Muscle layer of colon (tissue), 2 donors: ENCODE data around the gene SLC66A1.
"Not testable (repeated sequence)": the region's sequence is repeated elsewhere in the genome, so short reads cannot be mapped to it uniquely, and the experiment has no call there.

Experiments
- H3K27ac ChIP-seq: one replicate; pipeline ENCODE4 v1.7.0; 2013; ENCODE audit warnings: low read depth, mild to moderate bottlenecking, low read length, moderate library complexity
- H3K27me3 ChIP-seq, 2 donors: one replicate each; pipeline ENCODE4 v1.7.0; 2013; ENCODE audit warnings: low read length in 2 of 2, mild to moderate bottlenecking in 2 of 2; ENCODE audit not compliant: insufficient read depth in 2 of 2, control insufficient read depth in 1 of 2
- H3K36me3 ChIP-seq: one replicate; pipeline ENCODE4 v1.7.0; 2013; ENCODE audit warnings: mild to moderate bottlenecking, low read length; ENCODE audit not compliant: insufficient read depth
- H3K4me1 ChIP-seq: one replicate; pipeline ENCODE4 v1.7.0; 2013; ENCODE audit warnings: mild to moderate bottlenecking, low read length; ENCODE audit not compliant: insufficient read depth
- H3K4me3 ChIP-seq, 2 donors: one replicate each; pipeline ENCODE4 v1.7.0; 2013; ENCODE audit warnings: low read length in 2 of 2, low read depth in 1 of 2, mild to moderate bottlenecking in 1 of 2, moderate library complexity in 1 of 2
- H3K9ac ChIP-seq: one replicate; pipeline ENCODE4 v1.7.0; 2013; ENCODE audit warnings: low read length
- H3K9me3 ChIP-seq: one replicate; pipeline ENCODE4 v1.7.0; 2013; ENCODE audit warnings: mild to moderate bottlenecking, low read length
- donor health status: abdominal sarcoma.
- donor health status: Adenocarcinoma of cecum.

The SLC66A1 gene

DNA sequence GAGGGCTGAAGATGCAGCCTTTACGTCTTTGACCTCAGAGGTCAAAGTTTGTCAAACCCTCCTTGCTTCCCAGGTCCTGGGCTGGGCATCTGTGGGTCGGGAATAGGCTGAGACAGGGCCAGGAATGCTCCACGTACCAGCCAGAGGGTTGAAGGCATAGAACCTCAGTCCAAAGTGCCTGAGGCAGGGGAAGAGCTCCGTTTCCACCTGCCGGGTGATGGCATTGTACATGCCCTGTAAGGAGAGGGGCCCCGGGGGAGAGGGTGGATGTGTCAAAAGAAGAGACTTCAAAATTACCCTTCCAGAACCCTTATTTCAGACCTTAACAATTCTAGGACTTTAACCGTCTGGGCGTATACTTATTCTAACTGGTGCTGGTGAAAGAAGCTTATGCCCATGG is 27.2 kb upstream of the SLC66A1 start:
- H3K27me3 ChIP-seq = no peaks in the 10 kb centered on the region
- H3K4me3 ChIP-seq = no peak overlapping the region
- H3K9me3 ChIP-seq = no peaks in the 10 kb centered on the region
- H3K9ac ChIP-seq = no peak overlapping the region
- no peaks in the 10 kb centered on the region for H3K36me3 ChIP-seq
- no peak overlapping the region for H3K27ac ChIP-seq
- peaks cover 6% of the 10 kb centered on the region for H3K4me1 ChIP-seq

DNA sequence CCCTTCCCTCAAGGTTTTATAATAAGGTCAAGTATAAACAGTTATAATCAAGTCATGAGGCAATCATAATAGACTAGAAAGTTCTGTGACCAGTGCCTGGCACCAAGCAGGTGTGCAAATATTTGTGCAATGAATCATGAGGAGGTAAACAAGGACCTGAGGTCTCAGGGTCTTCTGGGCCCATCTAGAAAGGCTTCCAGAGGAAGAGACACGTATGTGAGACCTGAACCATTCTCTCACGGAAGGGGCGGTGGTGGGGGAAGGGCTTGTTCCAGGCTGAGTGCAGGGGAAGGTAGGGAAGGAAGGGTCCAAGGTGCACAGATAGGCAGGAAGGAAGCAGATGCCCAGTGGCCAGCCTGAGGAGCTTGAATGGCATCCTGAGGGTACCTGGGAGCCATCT is 26.8 kb upstream of the SLC66A1 start:
- not testable (repeated sequence) for H3K9me3 ChIP-seq, H3K27ac ChIP-seq, H3K36me3 ChIP-seq, H3K27me3 ChIP-seq, H3K4me3 ChIP-seq, H3K9ac ChIP-seq, H3K4me1 ChIP-seq

DNA sequence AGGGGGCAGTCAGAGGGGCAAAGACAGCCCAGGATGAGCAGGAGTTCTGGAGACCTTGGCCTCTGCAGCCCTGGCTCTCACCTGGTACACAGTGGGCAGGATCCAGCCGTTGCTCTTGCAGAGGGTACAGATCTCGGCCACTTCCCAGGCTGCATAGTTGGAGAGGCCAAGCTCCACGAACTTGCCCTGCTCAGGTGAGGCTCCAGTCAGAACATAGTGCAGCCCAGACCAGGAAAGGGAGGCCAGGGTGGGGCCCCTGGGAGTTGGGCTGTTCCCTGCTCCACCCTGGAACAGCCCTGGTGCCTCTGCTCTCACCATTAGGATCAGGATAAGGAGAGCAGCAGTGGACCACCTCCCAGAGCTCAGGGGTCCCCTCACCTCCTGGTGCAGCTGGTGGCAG is 26.3 kb upstream of the SLC66A1 start:
- not testable (repeated sequence) for H3K4me3 ChIP-seq

DNA sequence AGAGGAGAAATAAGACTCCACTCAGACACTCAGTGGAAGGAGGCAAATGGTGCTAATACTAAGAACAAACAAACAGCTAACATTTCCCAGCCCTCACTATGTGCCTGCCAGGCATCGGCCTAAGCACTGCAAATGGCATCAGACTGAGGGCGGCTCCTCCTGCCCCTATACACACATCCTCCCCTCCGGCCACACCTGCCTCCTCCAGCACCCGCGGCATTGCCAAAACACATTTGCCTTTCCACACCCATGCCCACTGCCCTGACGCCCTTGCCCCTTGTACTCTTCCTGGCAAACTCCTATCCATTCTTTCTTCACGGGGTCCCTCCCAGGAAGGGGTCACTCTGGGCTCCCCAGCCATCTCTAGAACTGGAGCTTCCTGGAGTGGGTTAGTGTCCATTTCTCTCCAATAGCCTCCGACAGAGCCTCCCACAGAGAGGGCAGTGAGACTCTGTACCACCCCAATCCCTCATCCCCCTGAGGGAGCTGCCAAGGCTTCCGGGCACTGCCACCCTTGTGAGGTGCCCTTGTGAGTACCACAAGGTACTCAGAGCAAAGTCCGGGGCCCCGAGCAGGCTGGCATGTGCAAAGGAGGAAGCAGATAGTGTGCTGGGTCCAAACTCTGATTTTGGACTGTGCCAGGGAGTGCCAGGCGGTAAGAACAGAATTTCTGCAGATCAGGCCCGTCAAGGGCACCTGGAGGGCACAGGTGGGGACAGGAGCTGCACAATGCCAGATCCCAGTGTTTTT is 24.5 kb upstream of the SLC66A1 start:
- Histone ChIP-seq H3K9ac (no peak overlapping the region), H3K36me3 (no peaks in the 10 kb centered on the region), H3K27ac (no peak overlapping the region), H3K4me1 (peaks cover 6% of the 10 kb centered on the region), H3K4me3 (no peak overlapping the region), H3K9me3 (no peaks in the 10 kb centered on the region), H3K27me3 (no peaks in the 10 kb centered on the region)

More for the DNA sequence above, 26.3 kb upstream of the SLC66A1 start:
- H3K4me1 ChIP-seq, H3K27me3 ChIP-seq, H3K9ac ChIP-seq, H3K9me3 ChIP-seq, H3K36me3 ChIP-seq, H3K27ac ChIP-seq: not testable (repeated sequence)

DNA sequence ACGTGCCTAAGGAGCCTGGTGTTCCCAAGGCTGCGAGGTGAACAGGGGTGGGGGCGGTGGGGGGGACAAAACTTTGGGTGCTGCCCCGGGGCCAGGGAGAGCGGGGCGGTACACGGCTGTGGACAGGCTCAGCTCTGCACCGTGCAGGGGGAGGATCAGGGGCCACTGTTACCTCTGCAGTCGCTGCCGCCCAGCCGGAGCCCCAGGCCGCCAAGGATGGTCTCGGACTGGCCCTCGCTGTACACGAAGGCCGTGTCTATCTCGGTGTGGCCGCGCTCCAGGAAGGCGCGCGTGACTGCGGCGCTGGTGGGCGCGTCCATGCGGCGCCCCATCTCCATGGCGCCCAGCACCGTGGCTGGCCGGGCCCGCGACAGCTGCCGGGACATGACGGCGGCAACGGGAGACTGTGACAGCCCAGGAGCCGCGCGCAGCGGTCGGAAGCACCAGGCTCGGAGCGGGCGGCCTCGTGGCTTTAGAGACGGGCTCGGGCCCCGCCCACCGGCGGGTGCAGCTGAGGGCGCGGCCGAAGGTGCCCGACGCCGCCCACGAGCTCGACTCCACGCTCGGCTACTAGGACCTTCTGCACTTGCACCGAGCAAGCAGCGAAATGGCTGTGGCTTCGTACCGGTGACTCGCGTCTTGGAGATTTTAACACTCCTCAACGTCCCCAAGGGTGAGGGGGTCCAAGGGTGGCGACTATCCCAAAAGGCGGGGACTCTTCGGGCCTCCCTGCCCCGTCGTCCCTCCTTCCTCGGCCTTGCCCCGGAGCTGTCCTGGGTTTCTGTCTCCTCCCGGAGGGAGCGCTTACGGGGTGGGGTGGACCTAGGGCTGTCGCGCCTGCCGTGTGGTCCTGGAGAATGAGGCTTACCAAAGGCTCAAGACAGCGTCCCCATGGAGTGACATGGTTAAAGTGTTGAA is 23.5 kb upstream of the SLC66A1 start, which contains the start of gene AKR7A3:
Gene AKR7A3 (minus strand): TSS at position 447 of the 918 bp plus-strand sequence. CDS start 61 bp downstream, at position 386.
- H3K4me3 ChIP-seq = peak within 1 kb of the TSS; percentile 11 to 60
- H3K4me1 ChIP-seq, H3K27me3 ChIP-seq, H3K9me3 ChIP-seq, H3K27ac ChIP-seq, H3K36me3 ChIP-seq, H3K9ac ChIP-seq: not testable (repeated sequence)

DNA sequence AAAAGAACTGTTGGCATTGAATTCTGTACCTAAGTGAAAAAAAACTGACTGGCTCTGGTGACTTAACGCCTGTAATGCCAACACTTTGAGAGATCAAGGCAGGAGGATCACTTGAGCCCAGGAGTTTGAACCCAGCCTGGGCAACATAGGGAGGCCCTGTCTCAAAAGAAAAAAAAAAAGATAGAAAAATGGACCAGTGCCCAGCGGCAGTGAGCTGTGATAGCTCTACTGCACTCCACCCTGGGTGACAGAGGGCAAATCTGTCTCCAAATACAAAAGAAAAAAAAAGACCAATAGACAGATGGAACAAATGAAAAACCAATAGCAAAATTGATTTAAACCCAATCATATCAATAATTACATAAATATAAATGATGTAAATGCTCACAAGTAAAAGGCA is 22.9 kb upstream of the SLC66A1 start:
- Histone ChIP-seq H3K27ac (no peak overlapping the region), H3K4me3 (peak overlapping the region; percentile 11 to 60), H3K36me3 (no peaks in the 10 kb centered on the region), H3K27me3 (no peaks in the 10 kb centered on the region), H3K4me1 (peaks cover 6% of the 10 kb centered on the region), H3K9ac (no peak overlapping the region), H3K9me3 (no peaks in the 10 kb centered on the region)

DNA sequence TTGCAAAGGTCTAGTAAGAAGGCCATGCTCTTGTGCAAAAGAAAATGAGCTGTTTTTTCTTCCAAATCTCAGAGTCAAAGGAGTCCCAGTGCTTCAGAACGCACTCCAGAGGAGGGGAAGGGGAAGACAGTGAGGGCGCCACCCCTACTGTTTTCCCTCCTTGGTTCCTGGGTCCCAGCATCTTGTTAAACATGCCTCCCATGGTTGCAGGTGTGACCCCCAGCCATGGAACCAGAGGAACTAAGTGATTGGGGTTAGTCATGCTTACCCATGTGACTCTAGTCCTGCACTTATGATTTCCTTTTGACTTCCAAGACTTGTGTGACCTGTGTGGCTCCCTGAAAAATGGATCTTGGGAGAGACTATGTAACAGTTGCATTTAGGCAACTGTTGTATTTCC is 17.5 kb upstream of the SLC66A1 start:
- H3K27ac ChIP-seq = no peak overlapping the region
- H3K27me3 ChIP-seq = no peaks in the 10 kb centered on the region
- no peak overlapping the region for H3K4me3 ChIP-seq
- no peak overlapping the region for H3K9ac ChIP-seq
- no peaks in the 10 kb centered on the region for H3K36me3 ChIP-seq
- H3K4me1 ChIP-seq = no peaks in the 10 kb centered on the region
- no peaks in the 10 kb centered on the region for H3K9me3 ChIP-seq

DNA sequence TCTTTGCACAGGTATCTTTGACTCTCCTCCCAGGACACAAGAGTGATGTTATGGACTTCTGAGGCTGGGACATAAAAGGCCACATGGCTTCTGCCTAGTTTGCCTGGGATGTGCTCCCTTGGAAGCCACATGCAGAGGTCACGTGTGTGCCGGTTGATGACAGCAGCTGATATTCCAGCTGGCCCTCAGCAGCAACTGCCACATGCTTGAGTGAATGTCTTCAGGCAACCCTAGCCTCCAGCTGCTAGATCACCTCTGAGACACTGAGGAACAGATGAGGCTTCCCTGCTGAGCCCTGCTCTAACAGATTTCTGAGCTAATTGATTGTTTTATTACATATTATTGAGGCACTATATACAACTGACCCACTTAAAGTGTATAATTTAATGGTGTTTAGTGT is 11.9 kb upstream of the SLC66A1 start:
- Histone ChIP-seq H3K9me3 (no peaks in the 10 kb centered on the region), H3K4me1 (no peaks in the 10 kb centered on the region), H3K9ac (no peak overlapping the region), H3K4me3 (no peak overlapping the region), H3K36me3 (peaks cover 22% of the 10 kb centered on the region), H3K27ac (no peak overlapping the region), H3K27me3 (no peaks in the 10 kb centered on the region)

DNA sequence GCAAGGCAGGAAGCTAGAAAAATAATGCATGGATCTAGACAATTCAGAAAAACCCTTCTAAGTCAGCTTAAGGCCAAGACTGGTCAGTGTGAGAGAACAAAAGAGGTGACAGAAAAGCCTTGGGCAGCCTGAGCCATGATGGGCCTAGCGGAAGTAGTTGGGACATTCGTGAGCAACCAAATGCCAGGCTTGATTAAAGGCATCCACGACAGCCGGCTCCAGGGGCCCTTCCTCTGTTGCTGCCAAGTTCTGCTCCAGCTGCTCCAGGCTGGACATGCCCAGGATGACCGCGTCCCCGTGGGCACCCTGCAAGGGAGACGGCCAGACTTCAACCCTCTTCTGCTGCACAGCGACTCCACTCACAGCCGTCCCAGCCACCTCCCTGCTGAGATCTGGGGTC is 8.0 kb upstream of the SLC66A1 start:
- peaks cover 58% of the 10 kb centered on the region for H3K36me3 ChIP-seq
- not testable (repeated sequence) for H3K9ac ChIP-seq, H3K4me1 ChIP-seq, H3K27me3 ChIP-seq, H3K4me3 ChIP-seq, H3K9me3 ChIP-seq, H3K27ac ChIP-seq

DNA sequence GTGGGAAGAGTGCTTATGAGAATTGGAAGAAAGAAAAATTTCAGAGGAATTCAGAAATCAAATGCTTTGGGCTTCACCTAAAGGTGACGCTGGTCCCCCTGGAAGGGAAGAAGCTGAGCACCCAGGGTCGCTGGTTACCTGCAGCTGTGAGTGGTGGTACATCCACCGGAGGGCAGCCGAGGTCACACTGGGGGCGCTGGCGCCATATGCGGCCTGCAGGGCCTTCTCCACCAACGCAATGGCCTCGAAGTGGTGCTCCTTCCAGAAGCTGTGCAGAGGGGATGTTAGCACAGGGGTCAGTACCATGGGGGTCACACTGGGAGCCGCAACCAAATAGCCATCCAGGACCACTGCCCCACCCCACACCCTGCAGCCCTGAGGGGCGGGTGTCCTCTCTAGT is 6.2 kb upstream of the SLC66A1 start:
- no peak overlapping the region for H3K27ac ChIP-seq
- H3K9me3 ChIP-seq = no peaks in the 10 kb centered on the region
- H3K36me3 ChIP-seq = peaks cover 58% of the 10 kb centered on the region
- peaks cover 4% of the 10 kb centered on the region for H3K4me1 ChIP-seq
- H3K27me3 ChIP-seq = no peaks in the 10 kb centered on the region
- no peak overlapping the region for H3K4me3 ChIP-seq
- no peak overlapping the region for H3K9ac ChIP-seq

DNA sequence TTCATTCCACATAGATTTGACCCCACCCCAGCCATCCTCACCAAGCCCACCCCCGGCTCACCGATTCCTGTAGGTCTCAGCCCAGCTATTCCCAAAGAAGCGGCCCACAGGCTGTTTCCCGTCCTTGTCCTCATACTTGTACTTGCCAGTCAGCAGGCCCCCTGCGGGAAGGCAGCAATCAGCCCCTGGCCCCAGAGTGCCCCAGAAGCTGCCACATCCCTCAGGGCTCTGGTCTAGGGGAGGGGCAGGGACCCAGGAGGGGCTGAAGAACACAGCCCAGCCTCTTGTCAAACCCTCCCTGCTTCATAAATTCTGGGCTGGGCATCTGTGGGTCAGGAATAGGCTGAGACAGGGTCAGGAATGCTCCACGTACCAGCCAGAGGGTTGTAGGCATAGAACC is 5.2 kb upstream of the SLC66A1 start:
- no peaks in the 10 kb centered on the region for H3K27me3 ChIP-seq
- H3K27ac ChIP-seq = no peak overlapping the region
- peaks cover 58% of the 10 kb centered on the region for H3K36me3 ChIP-seq
- H3K9ac ChIP-seq = no peak overlapping the region
- H3K4me3 ChIP-seq = no peak overlapping the region
- peaks cover 10% of the 10 kb centered on the region for H3K4me1 ChIP-seq
- no peaks in the 10 kb centered on the region for H3K9me3 ChIP-seq
